Activated CD4-positive, alpha-beta T cell treated with anti-CD3 and anti-CD28 coated beads, Interleukin-2, amount 10 ng/mL, durations not matched to agents 7 days and 5 days (primary cell): ENCODE data around the gene KANK4. TPM values are rescaled to one million over a fixed set of nuclear protein-coding genes. Genes with fewer than 3 reads are reported as not detected.
A peak's percentile ranks its signal among the peaks of the same experiment; 100 is the strongest.

ENCODE experiments used
- CTCF ChIA-PET: fragments of 350-600 bp; sonication (Branson Sonifier 250); formaldehyde crosslinking; loops from one replicate; lab custom pipeline; 2021; ENCODE audit warnings: antibody characterized with exemption; lab: Charles Lee
- POLR2A ChIA-PET: fragments of 350-600 bp; sonication (Branson Sonifier 250); formaldehyde crosslinking; loops from one replicate; lab custom pipeline; 2021; ENCODE audit warnings: antibody characterized with exemption; lab: Charles Lee
- DNase-seq: peaks from one replicate; pipeline ENCODE4 v3.0.0-alpha.2; 2020
- H3K27ac Mint-ChIP-seq: one replicate; pipeline ENCODE4 v1.8.0; 2021; ENCODE audit warnings: mild to moderate bottlenecking, moderate library complexity, mixed read lengths
- H3K27me3 Mint-ChIP-seq: one replicate; pipeline ENCODE4 v1.8.0; 2021; ENCODE audit warnings: mixed read lengths
- H3K36me3 Mint-ChIP-seq: one replicate; pipeline ENCODE4 v1.8.0; 2021; ENCODE audit warnings: low read depth, mixed read lengths
- H3K4me1 Mint-ChIP-seq: one replicate; pipeline ENCODE4 v1.8.0; 2021; ENCODE audit warnings: mixed read lengths
- H3K4me3 Mint-ChIP-seq: one replicate; pipeline ENCODE4 v1.8.0; 2021; ENCODE audit warnings: mild to moderate bottlenecking, moderate library complexity, mixed read lengths
- H3K9me3 Mint-ChIP-seq: one replicate; pipeline ENCODE4 v1.8.0; 2021; ENCODE audit warnings: mixed read lengths
- total RNA-seq, 2 experiments: library from RNA; stranded (reverse); gene quantifications; one replicate each; pipeline ENCODE4 v1.2.3, GENCODE V29; 2021

KANK4 gene
- total RNA-seq, 2 experiments from 2014 or later = not detected

DNA sequence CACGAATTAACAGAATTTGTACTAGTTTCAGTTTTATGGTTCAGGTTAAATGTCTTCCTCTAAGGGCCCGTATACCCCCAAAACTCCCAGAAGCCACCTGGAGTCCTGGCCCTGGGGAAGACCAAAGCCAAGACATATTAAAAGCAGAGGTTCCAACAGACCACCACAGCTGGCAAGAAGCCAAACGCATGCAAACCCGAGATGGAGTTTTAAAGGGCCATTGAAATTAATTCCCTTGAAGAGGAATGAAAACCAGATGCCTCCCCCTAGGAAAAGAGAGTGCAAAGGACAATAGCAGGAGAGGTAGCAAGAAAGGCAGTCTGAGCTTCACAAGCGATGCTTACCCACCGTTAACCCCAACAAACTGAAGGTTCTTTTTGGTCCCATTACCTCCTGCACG lies 48.1 kb downstream of the KANK4 start:
- POLR2A ChIA-PET = no interaction called here
- no peak overlapping the region for H3K27ac Mint-ChIP-seq
- H3K4me3 Mint-ChIP-seq = no peak overlapping the region

DNA sequence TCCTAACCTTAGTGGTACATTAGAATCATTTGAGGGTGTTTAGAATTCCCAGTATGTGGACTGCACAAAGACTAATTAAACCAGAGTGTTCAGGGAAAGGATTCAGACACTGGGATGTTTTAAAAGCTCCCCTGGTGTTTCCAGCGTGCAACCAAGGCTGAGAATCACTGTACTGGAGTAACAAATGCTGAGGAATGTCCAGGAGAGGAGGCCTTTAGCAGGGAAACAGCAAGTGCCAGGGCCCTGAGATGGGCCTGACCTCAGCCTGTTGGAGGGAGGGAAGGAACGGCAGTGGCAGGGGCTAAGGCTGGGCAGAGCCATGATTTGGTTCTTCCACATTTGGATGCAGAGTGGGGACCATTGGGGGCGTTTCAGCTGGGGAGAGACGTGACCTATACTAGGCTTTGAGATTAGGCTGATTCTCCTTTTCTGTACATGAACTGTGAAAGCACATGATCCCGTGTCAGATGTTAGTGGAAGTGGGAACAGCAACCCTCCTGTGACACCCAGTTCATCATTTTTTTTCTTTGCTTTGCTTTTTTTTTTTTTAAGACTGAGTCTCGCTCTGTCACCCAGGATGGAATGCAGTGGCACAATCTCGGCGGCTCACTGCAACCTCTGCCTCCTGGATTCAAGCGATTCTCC lies 49.3 kb downstream of the KANK4 start:
- POLR2A ChIA-PET = no interaction called here
- peaks cover 5% of the 10 kb centered on the region for H3K36me3 Mint-ChIP-seq
- H3K9me3 Mint-ChIP-seq = no peaks in the 10 kb centered on the region
- H3K4me1 Mint-ChIP-seq = peaks cover 29% of the 10 kb centered on the region
- CTCF ChIA-PET = interaction anchor here (0.6 to 2.3 kb wide), 2 partner anchors 13 to 115 kb away, joined by 3 to 5 read pairs; no protein-coding TSS in a partner anchor
- H3K4me3 Mint-ChIP-seq = no peak overlapping the region
- DNase-seq = no peak
- H3K27ac Mint-ChIP-seq = no peak overlapping the region
- H3K27me3 Mint-ChIP-seq = no peaks in the 10 kb centered on the region

More for the DNA sequence above, 48.1 kb downstream of the KANK4 start:
- H3K4me1 Mint-ChIP-seq = peaks cover 29% of the 10 kb centered on the region
- CTCF ChIA-PET = interaction anchor here (2.3 kb wide), 1 partner anchor 14 kb away, joined by 5 read pairs; no protein-coding TSS in a partner anchor
- peaks cover 6% of the 10 kb centered on the region for H3K36me3 Mint-ChIP-seq
- no peak for DNase-seq
- H3K9me3 Mint-ChIP-seq = no peaks in the 10 kb centered on the region
- no peaks in the 10 kb centered on the region for H3K27me3 Mint-ChIP-seq

DNA sequence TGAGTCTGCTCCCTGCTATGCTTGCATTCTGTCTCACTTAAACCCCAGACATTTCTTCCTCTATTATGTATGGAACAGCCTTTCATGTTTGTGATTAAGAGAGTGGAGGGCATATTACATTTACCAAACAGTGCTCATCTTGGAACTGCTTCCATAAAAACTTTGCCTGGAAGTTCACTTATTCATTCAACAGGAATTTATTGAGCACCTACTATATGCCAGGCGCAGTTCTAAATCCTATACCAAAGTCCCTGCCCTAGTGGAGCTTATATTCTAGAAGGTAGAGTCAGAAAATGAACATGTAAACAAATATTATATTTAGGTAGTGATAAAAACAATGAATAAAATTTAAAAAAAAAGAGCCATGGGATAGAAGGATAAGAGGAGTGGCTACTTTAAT lies 49.8 kb downstream of the KANK4 start:
- CTCF ChIA-PET = no interaction called here
- peaks cover 29% of the 10 kb centered on the region for H3K4me1 Mint-ChIP-seq
- no peaks in the 10 kb centered on the region for H3K27me3 Mint-ChIP-seq
- POLR2A ChIA-PET = no interaction called here
- no peak overlapping the region for H3K4me3 Mint-ChIP-seq
- no peak for DNase-seq
- peaks cover 5% of the 10 kb centered on the region for H3K36me3 Mint-ChIP-seq
- no peaks in the 10 kb centered on the region for H3K9me3 Mint-ChIP-seq
- no peak overlapping the region for H3K27ac Mint-ChIP-seq

DNA sequence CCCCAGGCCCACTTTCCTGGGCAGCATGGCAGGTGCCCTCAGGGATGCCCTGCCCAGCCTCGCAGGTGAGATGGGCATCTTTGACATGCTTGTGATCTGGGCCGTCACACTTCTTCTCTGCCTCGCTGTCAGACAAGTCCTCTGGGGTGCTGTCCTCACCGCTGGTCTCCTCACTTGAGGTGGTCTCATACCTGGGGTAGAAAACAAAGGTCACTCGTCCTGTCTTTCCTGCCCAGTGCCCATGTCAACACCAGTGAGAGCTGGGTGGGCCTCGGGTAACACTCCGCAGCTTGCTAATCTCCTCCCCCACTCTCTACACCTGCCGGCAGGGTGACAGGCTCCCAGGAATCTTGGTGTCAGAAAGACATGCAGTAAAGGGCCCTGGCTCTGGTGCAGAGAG lies 50.9 kb downstream of the KANK4 start:
- H3K9me3 Mint-ChIP-seq = no peaks in the 10 kb centered on the region
- peaks cover 3% of the 10 kb centered on the region for H3K36me3 Mint-ChIP-seq
- POLR2A ChIA-PET = no interaction called here
- H3K27me3 Mint-ChIP-seq = no peaks in the 10 kb centered on the region
- CTCF ChIA-PET = interaction anchor here (0.6 kb wide), 1 partner anchor 1239 kb away, joined by 3 read pairs; no protein-coding TSS in a partner anchor
- no peak overlapping the region for H3K4me3 Mint-ChIP-seq
- H3K4me1 Mint-ChIP-seq = peaks cover 22% of the 10 kb centered on the region
- DNase-seq = no peak
- H3K27ac Mint-ChIP-seq = no peak overlapping the region

DNA sequence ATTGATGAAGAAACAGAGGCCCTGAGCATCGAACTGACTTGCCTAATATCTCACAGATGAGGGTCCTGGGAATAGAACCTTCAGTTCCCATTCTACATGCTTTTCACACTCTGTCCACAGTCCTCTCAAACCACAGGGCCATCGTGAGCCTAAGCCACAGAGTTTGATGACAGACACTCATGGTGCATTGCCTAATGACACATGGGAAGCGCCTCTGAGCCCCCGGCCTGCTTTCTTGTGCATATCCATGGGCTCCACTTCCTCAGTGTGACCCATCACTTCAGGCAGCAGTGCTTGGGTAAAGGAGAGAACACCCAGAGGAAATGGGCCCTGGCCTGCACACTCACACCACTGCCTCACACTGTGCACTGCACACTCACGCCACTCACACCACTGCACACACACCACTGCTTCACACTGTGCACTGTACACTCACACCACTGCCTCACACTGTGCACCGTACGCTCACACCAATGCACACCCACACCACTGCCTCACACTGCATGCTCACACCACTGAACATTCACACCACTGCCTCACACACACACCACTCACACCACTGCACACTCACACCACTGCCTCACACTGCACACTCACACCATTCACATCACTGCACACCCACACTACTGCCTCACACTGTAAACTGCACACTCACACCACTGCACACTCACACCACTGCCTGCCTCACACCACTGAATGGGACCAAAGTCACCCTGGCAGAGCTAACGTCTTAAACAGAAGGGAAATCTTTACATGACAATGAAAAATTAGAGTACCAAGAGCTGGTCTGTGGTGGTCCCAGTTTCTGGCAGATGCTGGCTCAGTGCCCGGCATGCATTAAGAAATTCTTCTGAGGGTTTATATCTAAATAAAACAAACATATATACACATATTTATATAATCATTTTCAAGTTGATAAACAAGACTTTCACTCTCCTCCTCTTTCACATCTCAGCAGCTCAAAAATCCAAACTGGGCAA lies 53.0 kb downstream of the KANK4 start:
- no peak for DNase-seq
- peaks cover 8% of the 10 kb centered on the region for H3K4me1 Mint-ChIP-seq
- POLR2A ChIA-PET = no interaction called here
- CTCF ChIA-PET = no interaction called here
- no peaks in the 10 kb centered on the region for H3K36me3 Mint-ChIP-seq
- no peak overlapping the region for H3K4me3 Mint-ChIP-seq
- no peaks in the 10 kb centered on the region for H3K9me3 Mint-ChIP-seq
- no peak overlapping the region for H3K27ac Mint-ChIP-seq
- peaks cover 3% of the 10 kb centered on the region for H3K27me3 Mint-ChIP-seq

DNA sequence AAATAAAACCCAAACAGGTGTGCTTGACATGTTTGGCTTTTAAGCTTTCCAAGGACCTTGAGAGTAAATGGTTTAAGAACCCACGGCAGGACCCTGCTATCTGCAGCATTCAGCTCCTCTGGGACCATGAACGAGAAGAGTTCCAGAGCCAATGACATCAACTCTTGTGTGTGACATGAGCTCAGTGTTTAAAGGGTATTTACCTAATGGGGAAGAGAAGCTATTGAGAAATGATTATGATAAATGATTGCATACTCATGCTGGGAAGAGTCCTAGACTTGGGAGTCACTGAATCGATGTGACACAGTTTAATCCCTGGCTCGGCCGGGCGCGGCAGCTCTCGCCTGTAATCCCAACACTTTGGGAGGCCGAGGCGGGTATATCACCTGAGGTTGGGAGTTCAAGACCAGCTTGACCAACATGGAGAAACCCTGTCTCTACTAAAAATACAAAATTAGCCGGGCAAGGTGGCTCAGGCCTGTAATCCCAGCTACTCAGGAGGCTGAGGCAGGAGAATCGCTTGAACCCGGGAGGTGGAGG lies 55.4 kb downstream of the KANK4 start:
- Mint-ChIP-seq H3K27me3 (peaks cover 6% of the 10 kb centered on the region), H3K36me3 (no peaks in the 10 kb centered on the region), H3K9me3 (no peaks in the 10 kb centered on the region), H3K27ac (no peak overlapping the region), H3K4me3 (no peak overlapping the region), H3K4me1 (no peaks in the 10 kb centered on the region)
- ChIA-PET POLR2A (no interaction called here), CTCF (interaction anchor here (1.2 kb wide), 1 partner anchor 22 kb away, joined by 3 read pairs; no protein-coding TSS in a partner anchor)
- no peak for DNase-seq

DNA sequence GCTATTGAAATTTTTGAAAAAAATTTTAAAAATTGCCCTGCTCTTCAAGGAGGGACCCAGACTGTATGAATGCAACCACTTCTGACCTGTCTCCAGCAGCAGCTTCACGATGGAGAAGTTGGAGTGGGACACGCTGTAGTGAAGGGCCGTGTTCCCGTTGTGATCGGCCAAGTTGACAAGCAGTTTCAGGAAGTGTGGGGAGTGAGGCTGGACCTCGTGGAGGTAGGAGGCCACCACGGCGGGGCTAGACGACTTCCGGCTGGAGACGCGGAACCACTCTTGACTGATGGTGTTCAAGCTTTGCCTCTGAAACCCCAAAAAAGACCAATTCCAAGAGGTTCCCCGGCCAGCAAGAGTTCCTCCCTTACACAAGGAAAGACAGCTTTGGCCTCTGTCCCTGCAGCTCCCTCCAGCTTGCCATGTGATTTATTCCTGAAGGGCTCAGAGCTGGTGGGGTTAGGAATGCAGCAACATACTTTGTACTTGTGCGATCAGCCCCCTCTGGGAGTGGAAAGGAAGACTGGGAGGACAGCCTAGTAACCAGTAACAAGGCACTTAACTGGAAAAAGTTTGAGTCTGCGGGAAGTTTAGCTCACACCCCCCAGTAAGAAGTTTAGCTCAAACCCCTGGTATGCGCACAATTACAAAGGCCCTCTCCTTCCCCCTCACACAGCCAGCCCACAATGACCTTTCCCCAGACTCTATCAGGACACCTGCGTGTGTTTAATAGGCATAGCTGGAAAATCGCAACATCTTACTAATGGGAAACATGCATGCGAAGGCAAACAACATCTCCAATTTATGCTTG lies 56.0 kb downstream of the KANK4 start:
- CTCF ChIA-PET = interaction anchor here (1.2 to 1.4 kb wide), 2 partner anchors 21 to 22 kb away, joined by 3 read pairs; no protein-coding TSS in a partner anchor
- no peak for DNase-seq
- Mint-ChIP-seq H3K27me3 (peaks cover 6% of the 10 kb centered on the region), H3K4me3 (no peak overlapping the region), H3K9me3 (no peaks in the 10 kb centered on the region), H3K36me3 (no peaks in the 10 kb centered on the region), H3K4me1 (no peaks in the 10 kb centered on the region), H3K27ac (no peak overlapping the region)
- POLR2A ChIA-PET = no interaction called here

DNA sequence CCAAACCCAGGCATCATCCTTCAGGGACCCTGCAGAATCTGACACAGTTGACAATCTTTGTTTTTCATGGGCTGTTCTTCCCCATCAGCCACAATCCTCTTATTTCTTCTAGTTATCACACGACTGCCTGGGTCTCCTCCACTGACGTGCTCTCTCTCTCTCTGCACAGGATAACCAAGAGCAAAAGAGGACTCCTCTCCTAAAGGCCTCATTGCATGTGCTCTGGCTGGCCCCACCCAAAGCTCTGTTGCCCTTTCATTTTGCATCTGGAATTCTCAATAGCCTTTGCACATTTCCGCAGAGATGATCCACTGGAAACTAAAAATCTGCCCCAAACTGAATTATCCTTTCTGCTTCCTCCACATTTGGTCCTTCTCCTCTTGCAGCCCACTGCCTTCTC lies 58.5 kb downstream of the KANK4 start:
- no peak for DNase-seq
- no peaks in the 10 kb centered on the region for H3K4me1 Mint-ChIP-seq
- H3K36me3 Mint-ChIP-seq = no peaks in the 10 kb centered on the region
- H3K4me3 Mint-ChIP-seq = no peak overlapping the region
- CTCF ChIA-PET = no interaction called here
- POLR2A ChIA-PET = no interaction called here
- peak overlapping the region; percentile 20 for H3K27ac Mint-ChIP-seq
- H3K9me3 Mint-ChIP-seq = no peaks in the 10 kb centered on the region
- H3K27me3 Mint-ChIP-seq = peaks cover 6% of the 10 kb centered on the region

DNA sequence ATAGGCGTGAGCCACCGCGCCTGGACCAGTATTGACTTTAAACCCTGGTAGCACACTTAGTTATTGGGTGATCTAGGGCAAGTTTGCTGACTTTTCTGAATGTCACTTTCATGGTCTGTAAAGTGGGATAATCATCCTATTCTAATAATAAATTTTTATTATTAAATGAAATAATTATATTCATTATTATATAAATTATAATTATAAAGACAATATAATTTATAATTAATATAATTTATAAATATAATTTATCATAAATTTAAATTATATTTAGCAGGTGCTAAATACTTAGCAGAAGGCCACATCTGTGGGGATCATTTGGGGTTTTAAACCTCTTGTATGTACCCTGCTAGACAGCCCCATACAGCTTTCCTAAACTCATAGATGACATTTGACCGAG lies 59.7 kb downstream of the KANK4 start:
- H3K4me3 Mint-ChIP-seq = no peak overlapping the region
- no peaks in the 10 kb centered on the region for H3K4me1 Mint-ChIP-seq
- CTCF ChIA-PET = no interaction called here
- no peak overlapping the region for H3K27ac Mint-ChIP-seq
- no peaks in the 10 kb centered on the region for H3K36me3 Mint-ChIP-seq
- POLR2A ChIA-PET = no interaction called here
- DNase-seq = no peak
- H3K9me3 Mint-ChIP-seq = no peaks in the 10 kb centered on the region
- H3K27me3 Mint-ChIP-seq = peaks cover 6% of the 10 kb centered on the region

DNA sequence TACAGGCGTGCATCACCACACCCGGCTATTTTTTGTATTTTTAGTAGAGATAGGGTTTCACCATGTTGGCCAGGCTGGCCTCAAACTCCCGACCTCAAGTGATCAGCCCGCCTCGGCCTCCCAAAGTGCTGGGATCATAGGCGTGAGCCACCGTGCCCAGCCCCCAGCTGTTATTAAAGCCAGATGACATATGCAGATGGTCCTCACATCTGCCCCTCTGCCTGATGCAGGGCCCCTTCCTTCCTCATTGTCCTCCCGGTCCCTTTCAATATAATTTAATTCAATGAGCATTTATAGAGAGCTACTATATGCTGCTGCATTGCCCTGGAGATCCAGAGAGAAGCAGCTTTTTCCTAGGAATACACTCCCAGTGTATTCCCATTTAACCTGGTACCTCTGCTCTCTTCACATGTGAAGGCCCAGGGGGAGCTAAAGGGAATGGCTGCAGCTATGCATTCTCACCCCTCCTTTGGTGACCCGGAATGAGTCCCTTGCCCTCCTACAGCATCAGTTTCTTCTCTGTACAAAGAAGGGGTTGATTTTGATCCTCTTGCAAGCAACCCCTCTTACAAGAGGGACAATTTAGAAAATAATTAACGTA lies 69.0 kb downstream of the KANK4 start:
- H3K27me3 Mint-ChIP-seq = no peaks in the 10 kb centered on the region
- no peaks in the 10 kb centered on the region for H3K36me3 Mint-ChIP-seq
- H3K4me1 Mint-ChIP-seq = no peaks in the 10 kb centered on the region
- POLR2A ChIA-PET = no interaction called here
- H3K4me3 Mint-ChIP-seq = no peak overlapping the region
- CTCF ChIA-PET = no interaction called here
- DNase-seq = no peak
- no peak overlapping the region for H3K27ac Mint-ChIP-seq
- no peaks in the 10 kb centered on the region for H3K9me3 Mint-ChIP-seq

DNA sequence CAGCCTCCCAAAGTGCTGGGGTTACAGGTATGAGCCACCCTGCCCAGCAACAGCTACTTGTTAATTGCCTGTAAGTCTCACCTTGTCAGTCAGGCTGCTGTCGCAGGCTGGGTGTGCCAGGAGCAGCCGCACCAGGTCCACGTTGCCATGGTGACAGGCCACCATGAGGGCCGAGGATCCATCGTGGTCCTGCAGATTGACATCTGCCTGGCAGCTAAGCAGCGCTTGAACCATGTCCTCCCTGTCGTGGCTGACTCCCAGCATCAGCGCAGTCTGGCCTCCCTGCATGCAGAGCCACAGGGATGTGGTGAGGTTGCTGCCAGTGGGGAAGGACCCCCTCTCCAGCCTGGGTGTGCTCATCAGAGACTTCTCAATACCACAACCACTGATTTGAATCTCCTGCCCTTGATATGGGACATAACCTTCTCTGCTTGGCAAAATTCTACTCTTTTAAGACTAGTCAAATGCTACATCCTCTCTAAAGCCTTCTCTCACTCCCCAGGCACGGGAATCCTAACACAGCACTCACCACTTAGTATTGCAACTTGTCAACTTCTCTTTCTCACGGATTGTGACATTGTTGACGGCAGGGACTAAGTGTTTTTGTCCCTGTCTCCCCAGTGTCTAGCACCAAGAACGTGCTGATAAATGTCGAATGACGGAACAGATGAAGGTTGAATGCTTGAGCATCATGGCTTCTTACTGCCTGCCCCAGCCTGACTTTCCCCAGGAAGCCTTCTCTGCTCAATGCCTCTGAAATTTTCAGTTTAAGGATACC lies 71.7 kb downstream of the KANK4 start:
- Mint-ChIP-seq H3K9me3 (no peaks in the 10 kb centered on the region), H3K27ac (no peak overlapping the region), H3K4me1 (no peaks in the 10 kb centered on the region), H3K4me3 (no peak overlapping the region), H3K36me3 (no peaks in the 10 kb centered on the region), H3K27me3 (no peaks in the 10 kb centered on the region)
- CTCF ChIA-PET = no interaction called here
- POLR2A ChIA-PET = no interaction called here
- DNase-seq = no peak
